ENCODE results near the gene KLHL29. TPM values are rescaled to one million over a fixed set of nuclear protein-coding genes. Genes with fewer than 3 reads are reported as not detected.
A peak's percentile ranks its signal among the peaks of the same experiment; 100 is the strongest.

Gene KLHL29
- total RNA-seq, 1 donor from 2014 or later = 0.65 TPM

- DNase-seq (no peak), ATAC-seq (ENCODE audit: poor library complexity) (no peak)
- intact Hi-C loops (cut with DNase I) = no loop called here
Observed at GRCh38 chr2:23565374-23565773, 180.4 kb downstream of the KLHL29 start.

GRCh38 chr2:23565814-23566213 lies 180.8 kb downstream of the KLHL29 start:
- DNase-seq (peak; percentile 79), ATAC-seq (ENCODE audit: poor library complexity) (peak; percentile 74)
- intact Hi-C loops (cut with DNase I) = no loop called here

GRCh38 chr2:23566241-23567142 lies 181.5 kb downstream of the KLHL29 start:
- peak; percentile 1 for ATAC-seq (ENCODE audit: poor library complexity)
- intact Hi-C loops (cut with DNase I) = no loop called here
- DNase-seq = no peak

- no peak for ATAC-seq (ENCODE audit: poor library complexity)
- intact Hi-C loops (cut with DNase I) = no loop called here
- DNase-seq = no peak
Observed at GRCh38 chr2:23567161-23567756, 182.3 kb downstream of the KLHL29 start.

GRCh38 chr2:23568211-23568610 lies 183.2 kb downstream of the KLHL29 start:
- DNase-seq (no peak), ATAC-seq (ENCODE audit: poor library complexity) (no peak)
- intact Hi-C loops (cut with DNase I) = no loop called here

GRCh38 chr2:23568626-23569190 lies 183.7 kb downstream of the KLHL29 start:
- DNase-seq (no peak), ATAC-seq (ENCODE audit: poor library complexity) (no peak)
- intact Hi-C loops (cut with DNase I) = no loop called here

GRCh38 chr2:23569761-23570365 lies 184.9 kb downstream of the KLHL29 start:
- ATAC-seq (ENCODE audit: poor library complexity) = no peak
- no peak for DNase-seq
- intact Hi-C loops (cut with DNase I) = no loop called here

GRCh38 chr2:23571085-23571484 lies 186.1 kb downstream of the KLHL29 start:
- DNase-seq (no peak), ATAC-seq (ENCODE audit: poor library complexity) (no peak)
- intact Hi-C loops (cut with DNase I) = no loop called here

GRCh38 chr2:23571527-23572282 lies 186.7 kb downstream of the KLHL29 start:
- intact Hi-C loops (cut with DNase I) = no loop called here
- no peak for DNase-seq

GRCh38 chr2:23574919-23575654 lies 190.1 kb downstream of the KLHL29 start:
- DNase-seq = peak; percentile 28
- ATAC-seq (ENCODE audit: poor library complexity) = no peak

More at GRCh38 chr2:23571527-23572282, 186.7 kb downstream of the KLHL29 start:
- ATAC-seq (ENCODE audit: poor library complexity) = peak; percentile 68

GRCh38 chr2:23578964-23579671 lies 194.1 kb downstream of the KLHL29 start:
- ATAC-seq (ENCODE audit: poor library complexity) (no peak), DNase-seq (peak; percentile 34)
- intact Hi-C loops (cut with DNase I) = no loop called here

More at GRCh38 chr2:23574919-23575654, 190.1 kb downstream of the KLHL29 start:
- intact Hi-C loops (cut with DNase I) = no loop called here

GRCh38 chr2:23579674-23580073 lies 194.7 kb downstream of the KLHL29 start:
- DNase-seq = peak; percentile 29
- ATAC-seq (ENCODE audit: poor library complexity) = no peak
- intact Hi-C loops (cut with DNase I) = no loop called here

GRCh38 chr2:23583467-23583866 lies 198.5 kb downstream of the KLHL29 start:
- ATAC-seq (ENCODE audit: poor library complexity) (no peak), DNase-seq (peak; percentile 1)
- intact Hi-C loops (cut with DNase I) = no loop called here

- intact Hi-C loops (cut with DNase I) = no loop called here
- peak; percentile 20 for DNase-seq
- ATAC-seq (ENCODE audit: poor library complexity) = no peak
Observed at GRCh38 chr2:23584054-23584745, 199.2 kb downstream of the KLHL29 start.

- intact Hi-C loops (cut with DNase I) = no loop called here
- ATAC-seq (ENCODE audit: poor library complexity) = no peak
- DNase-seq = peak; percentile 16
Observed at GRCh38 chr2:23585273-23586170, 200.5 kb downstream of the KLHL29 start.

- ATAC-seq (ENCODE audit: poor library complexity) = no peak
- intact Hi-C loops (cut with DNase I) = no loop called here
- DNase-seq = no peak
Observed at GRCh38 chr2:23586741-23587306, 201.8 kb downstream of the KLHL29 start.

Data from Right ventricle myocardium superior (tissue), 1 donor.